ENCODE results near the gene RNF144B.
"Not testable (repeated sequence)": the region's sequence is repeated elsewhere in the genome, so short reads cannot be mapped to it uniquely, and the experiment has no call there.

The RNF144B gene

DNA sequence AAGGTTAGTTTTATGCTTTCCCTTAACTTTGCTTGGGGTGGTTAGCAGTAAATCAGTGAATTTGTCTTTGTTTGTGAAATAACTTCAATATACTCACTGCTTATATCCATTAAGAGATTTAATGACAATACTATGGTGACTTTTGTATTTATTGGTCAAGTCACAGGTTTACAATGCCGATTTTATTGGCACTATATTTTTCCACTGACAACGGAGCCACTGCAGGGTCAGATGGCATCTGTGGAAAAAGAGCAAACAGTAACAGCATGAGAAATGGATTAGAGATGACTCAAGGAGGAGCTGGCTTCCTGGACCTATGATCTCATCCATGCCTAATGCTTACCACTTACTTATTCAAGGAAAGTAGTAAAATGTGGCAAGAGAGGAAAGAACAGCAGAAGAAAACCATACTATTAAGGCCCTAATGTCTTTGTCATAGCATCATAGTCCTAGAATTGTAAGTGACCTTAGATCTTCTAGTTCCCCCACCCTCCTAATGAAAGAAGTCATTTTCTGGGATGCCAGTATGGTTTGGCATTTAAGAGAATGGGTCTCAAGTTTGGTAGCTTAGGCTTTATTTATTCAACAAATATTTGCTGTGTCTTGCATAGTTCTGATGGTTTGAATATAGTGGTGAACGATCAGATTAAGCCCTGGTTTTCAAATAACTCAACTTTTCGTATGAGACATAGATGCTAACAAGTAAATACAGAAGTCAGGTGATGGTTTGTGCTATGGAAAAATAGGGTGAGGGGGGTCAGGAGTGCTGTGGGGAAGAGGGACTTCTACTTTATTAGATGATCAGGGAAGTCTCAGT is 18.5 kb downstream of the RNF144B start:
- Histone ChIP-seq H3K27ac (replicated peaks) (no peak overlapping the region), H3K4me3 (replicated peaks; ENCODE audit: insufficient read depth, low read length) (no peak overlapping the region), H3K27me3 (ENCODE audit: insufficient read depth, poor library complexity, severe bottlenecking) (no peaks in the 10 kb centered on the region)
- TF ChIP-seq, protein P1, sequence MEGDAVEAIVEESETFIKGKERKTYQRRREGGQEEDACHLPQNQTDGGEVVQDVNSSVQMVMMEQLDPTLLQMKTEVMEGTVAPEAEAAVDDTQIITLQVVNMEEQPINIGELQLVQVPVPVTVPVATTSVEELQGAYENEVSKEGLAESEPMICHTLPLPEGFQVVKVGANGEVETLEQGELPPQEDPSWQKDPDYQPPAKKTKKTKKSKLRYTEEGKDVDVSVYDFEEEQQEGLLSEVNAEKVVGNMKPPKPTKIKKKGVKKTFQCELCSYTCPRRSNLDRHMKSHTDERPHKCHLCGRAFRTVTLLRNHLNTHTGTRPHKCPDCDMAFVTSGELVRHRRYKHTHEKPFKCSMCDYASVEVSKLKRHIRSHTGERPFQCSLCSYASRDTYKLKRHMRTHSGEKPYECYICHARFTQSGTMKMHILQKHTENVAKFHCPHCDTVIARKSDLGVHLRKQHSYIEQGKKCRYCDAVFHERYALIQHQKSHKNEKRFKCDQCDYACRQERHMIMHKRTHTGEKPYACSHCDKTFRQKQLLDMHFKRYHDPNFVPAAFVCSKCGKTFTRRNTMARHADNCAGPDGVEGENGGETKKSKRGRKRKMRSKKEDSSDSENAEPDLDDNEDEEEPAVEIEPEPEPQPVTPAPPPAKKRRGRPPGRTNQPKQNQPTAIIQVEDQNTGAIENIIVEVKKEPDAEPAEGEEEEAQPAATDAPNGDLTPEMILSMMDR (IDR thresholded peaks at IDR 0.05; ENCODE audit: insufficient read depth, low read length), result no peak
- TF ChIP-seq, protein P2, sequence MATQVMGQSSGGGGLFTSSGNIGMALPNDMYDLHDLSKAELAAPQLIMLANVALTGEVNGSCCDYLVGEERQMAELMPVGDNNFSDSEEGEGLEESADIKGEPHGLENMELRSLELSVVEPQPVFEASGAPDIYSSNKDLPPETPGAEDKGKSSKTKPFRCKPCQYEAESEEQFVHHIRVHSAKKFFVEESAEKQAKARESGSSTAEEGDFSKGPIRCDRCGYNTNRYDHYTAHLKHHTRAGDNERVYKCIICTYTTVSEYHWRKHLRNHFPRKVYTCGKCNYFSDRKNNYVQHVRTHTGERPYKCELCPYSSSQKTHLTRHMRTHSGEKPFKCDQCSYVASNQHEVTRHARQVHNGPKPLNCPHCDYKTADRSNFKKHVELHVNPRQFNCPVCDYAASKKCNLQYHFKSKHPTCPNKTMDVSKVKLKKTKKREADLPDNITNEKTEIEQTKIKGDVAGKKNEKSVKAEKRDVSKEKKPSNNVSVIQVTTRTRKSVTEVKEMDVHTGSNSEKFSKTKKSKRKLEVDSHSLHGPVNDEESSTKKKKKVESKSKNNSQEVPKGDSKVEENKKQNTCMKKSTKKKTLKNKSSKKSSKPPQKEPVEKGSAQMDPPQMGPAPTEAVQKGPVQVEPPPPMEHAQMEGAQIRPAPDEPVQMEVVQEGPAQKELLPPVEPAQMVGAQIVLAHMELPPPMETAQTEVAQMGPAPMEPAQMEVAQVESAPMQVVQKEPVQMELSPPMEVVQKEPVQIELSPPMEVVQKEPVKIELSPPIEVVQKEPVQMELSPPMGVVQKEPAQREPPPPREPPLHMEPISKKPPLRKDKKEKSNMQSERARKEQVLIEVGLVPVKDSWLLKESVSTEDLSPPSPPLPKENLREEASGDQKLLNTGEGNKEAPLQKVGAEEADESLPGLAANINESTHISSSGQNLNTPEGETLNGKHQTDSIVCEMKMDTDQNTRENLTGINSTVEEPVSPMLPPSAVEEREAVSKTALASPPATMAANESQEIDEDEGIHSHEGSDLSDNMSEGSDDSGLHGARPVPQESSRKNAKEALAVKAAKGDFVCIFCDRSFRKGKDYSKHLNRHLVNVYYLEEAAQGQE (IDR thresholded peaks at IDR 0.05; ENCODE audit: insufficient replicate concordance, low read depth), result no peak
- TF ChIP-seq GABPA (IDR thresholded peaks at IDR 0.05; ENCODE audit: low read depth), result no peak
- no peak for TF ChIP-seq POLR2AphosphoS5 (IDR thresholded peaks at IDR 0.05; ENCODE audit: low read depth)
- TF ChIP-seq SPI1 (IDR thresholded peaks at IDR 0.05; ENCODE audit: borderline replicate concordance, low read depth), result no peak
- no peak for DNase-seq (ENCODE audit: low read depth in 1 of 2, low spot score in 1 of 2)

DNA sequence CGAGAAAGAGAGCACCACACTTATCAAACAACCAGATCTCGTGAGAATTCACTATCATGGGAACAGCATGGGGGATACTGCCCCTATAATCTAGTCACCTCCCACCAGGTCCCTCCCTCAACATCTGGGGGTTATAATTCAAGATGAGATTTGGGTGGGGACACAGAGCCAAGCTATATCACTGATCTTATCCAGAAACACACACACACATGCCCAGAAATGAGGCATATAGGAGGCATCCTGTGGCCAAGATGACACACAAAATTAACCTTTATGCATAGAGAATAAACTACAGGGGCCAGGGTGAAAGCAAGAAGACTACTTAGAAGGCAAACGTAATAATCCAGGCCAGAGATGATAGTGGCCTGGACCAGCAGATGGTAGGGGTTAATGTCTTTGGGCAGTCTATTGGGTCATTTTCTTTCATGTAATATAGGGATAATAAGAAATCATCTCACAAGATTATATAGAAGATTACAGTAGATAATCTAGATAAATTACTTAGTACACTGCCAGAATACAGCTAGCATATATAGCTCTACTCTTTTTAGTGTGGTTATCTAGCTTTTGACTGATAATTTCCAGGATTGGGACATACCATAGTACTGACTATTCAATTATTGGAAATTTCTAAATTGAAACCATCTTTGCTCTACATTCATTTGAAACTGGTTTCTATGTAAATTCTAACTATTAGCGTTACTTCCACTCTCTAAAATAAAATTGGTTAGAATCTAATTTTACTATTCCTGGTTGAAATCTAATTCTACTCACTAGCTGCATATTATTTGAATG is 20.0 kb downstream of the RNF144B start:
- H3K4me3 ChIP-seq (replicated peaks; ENCODE audit: insufficient read depth, low read length), result no peak overlapping the region
- H3K27me3 ChIP-seq (ENCODE audit: insufficient read depth, poor library complexity, severe bottlenecking), result no peaks in the 10 kb centered on the region
- no peak for DNase-seq (ENCODE audit: low read depth in 1 of 2, low spot score in 1 of 2)
- TF ChIP-seq POLR2AphosphoS5 (IDR thresholded peaks at IDR 0.05; ENCODE audit: low read depth) (no peak), SPI1 (IDR thresholded peaks at IDR 0.05; ENCODE audit: borderline replicate concordance, low read depth) (no peak), GABPA (IDR thresholded peaks at IDR 0.05; ENCODE audit: low read depth) (no peak)
- TF ChIP-seq, protein P1 (IDR thresholded peaks at IDR 0.05; ENCODE audit: insufficient read depth, low read length), result no peak
- TF ChIP-seq, protein P2 (IDR thresholded peaks at IDR 0.05; ENCODE audit: insufficient replicate concordance, low read depth), result no peak
- no peak overlapping the region for H3K27ac ChIP-seq (replicated peaks)

DNA sequence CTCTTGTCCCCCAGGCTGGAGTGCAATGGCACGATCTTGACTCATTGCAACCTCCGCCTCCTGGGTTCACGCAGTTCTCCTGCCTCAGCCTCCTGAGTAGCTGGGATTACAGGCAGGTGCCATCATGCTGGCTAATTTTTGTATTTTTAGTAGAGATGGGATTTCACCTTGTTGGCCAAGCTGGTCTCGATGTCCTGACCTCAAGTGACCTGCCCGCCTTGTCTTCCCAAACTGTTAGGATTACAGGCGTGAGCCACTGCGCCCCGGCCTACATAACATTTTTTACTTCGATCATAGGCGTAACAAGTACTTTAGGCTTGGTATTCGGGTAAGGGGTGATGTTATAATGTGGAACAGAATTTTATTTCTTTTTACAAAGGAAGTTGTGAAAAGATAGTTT is 22.5 kb downstream of the RNF144B start:
- not testable (repeated sequence) for H3K4me3 ChIP-seq (replicated peaks; ENCODE audit: insufficient read depth, low read length); H3K27me3 ChIP-seq (ENCODE audit: insufficient read depth, poor library complexity, severe bottlenecking); DNase-seq (ENCODE audit: low read depth in 1 of 2, low spot score in 1 of 2); H3K27ac ChIP-seq (replicated peaks)

DNA sequence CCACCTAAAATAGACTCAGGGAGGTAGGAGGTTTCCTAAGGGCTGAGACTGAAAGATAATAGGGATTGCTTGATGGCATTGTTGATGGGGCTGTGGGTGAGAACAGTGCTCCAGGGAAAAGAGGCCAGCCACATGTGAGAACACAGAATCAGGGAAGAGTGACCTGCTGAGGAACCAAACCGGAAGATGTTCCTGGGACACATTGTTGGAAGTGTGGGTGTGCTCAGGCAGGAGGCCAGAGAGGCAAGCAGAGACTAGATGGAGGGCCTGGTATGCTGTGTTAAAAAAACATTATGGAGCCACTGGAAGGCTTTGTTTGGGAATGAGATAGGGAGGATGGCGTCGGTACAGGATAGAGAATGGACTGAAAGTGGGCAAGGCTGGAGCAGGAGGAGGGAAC is 23.3 kb downstream of the RNF144B start:
- Histone ChIP-seq H3K4me3 (replicated peaks; ENCODE audit: insufficient read depth, low read length) (no peak overlapping the region), H3K27me3 (ENCODE audit: insufficient read depth, poor library complexity, severe bottlenecking) (no peaks in the 10 kb centered on the region), H3K27ac (replicated peaks) (no peak overlapping the region)
- TF ChIP-seq, protein P2 (IDR thresholded peaks at IDR 0.05; ENCODE audit: insufficient replicate concordance, low read depth), result no peak
- TF ChIP-seq POLR2AphosphoS5 (IDR thresholded peaks at IDR 0.05; ENCODE audit: low read depth) (no peak), SPI1 (IDR thresholded peaks at IDR 0.05; ENCODE audit: borderline replicate concordance, low read depth) (no peak)
- TF ChIP-seq, protein P1 (IDR thresholded peaks at IDR 0.05; ENCODE audit: insufficient read depth, low read length), result no peak
- DNase-seq (ENCODE audit: low read depth in 1 of 2, low spot score in 1 of 2), result no peak

Data from HL-60 (cell line).